Activated CD8-positive, alpha-beta memory T cell treated with anti-CD3 and anti-CD28 coated beads, Interleukin-2, amount 50 U/mL, for 4 hours (primary cell): Measurements from ENCODE around the gene DFFB.

Source experiments
- DNase-seq: peaks from one replicate; pipeline ENCODE4 v3.0.0-alpha.2; 2020

DFFB gene

DNA sequence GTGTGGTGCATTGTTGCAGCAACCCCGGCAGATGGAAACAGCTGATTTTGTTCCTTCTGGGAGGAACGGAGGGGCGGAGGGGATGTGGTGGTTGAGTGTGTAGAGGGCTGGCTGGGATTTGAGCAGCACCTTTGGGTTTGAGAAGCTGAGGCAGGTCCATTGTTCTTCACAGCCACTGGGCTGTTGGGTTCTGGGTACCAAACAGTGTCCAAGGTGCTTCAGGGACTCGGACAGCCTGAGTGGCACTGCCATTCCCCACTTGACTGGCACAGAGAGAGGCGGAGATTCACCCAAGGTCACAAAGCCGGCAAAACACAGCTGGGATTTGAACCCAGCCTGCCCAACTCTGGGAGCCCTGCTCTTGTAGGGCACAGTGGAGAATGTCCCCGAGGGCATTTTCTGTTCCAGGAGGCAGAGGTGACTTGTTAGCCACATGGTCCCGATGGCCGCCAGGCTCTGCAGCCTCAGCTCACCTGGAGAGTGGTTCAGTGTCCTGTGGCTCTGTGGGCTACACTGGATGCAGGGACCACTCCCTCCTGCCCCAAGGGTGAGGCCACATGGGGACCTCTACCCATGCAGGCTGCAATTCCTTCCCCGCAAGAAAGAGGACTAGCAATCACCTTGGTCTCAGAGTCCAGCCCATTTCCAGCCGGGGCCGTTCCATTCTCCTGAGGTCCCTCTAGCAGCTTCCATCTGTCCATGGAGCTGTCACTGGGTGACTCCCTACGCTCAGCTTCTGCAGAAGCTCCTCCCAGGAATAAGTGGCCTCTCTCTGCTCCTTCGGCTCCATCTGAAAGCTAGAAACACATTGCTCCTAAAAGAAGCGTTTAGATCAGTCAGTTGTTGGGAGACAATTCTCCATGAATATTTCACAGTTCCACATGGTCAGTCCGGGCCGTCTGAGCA, 74.0 kb downstream of the DFFB start:
- no peak for DNase-seq

DNA sequence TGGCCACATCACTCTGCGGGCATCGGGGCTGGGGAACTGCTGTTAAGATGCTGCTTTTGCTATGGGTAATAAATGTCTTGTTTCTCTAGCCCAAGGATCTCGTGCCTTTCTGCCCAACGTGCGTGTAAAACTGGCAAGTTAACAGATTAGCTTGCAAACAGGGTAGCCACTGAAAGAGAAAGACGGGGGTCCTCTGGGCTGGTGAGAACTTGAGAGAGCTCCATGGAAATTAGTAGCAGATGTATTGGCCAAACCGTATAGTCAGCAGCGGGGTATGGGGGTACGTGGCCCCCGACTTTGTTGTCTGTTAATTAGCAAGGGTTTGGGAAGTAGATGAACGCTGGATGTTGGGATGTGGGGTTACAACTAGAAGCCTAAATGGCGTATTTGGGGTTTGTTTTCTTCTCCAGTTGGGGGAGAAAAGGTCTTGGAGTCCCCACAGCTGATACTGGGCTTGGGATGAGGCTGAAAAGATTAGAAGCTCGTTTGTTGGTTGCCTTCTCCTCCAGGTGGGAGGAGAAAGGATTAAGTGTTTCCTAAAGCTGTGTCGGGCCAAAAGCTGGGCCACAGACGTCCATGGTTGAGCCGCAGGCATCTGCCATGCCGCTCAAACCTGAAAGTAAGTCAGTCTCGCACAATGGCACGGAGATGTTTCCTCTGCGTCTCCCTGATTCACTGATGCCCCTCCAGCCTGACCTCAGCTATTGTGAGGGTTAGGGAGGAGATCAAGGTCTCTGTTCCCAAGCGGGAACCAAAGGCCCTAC, 75.1 kb downstream of the DFFB start:
- no peak for DNase-seq
